Fibroblast of skin of left biceps (primary cell): ENCODE measurements around the gene HPSE2.
A peak's percentile ranks its signal among the peaks of the same experiment; 100 is the strongest.

Experiments
- DNase-seq, 2 experiments: peaks; one replicate each; pipeline ENCODE4 v3.0.0-alpha.2; 2013; ENCODE audit warnings: low read depth in 2 of 2

Gene HPSE2

DNA sequence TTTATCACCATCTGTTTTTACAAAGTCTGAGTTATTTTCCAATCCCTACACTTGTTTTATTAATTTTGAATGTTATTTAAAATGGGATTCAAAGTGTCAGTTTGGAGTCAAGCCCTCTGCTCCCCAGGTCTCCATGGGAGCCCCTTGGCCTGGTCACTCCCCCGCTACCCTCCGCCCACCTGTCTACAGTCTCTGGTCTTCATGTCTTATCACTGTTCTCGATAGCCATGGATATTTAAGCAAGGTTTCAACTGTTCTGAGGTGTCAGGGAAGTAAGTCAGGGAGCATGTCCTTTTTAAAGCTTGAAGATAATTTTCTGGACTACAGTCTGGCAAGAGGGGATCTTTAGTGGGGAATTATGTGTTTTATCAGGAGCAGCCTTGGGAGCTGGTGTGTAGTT lies 769.8 kb downstream of the HPSE2 start:
- DNase-seq, result no peak

GRCh38 chr10:98463976-98464754 lies 771.5 kb downstream of the HPSE2 start:
- DNase-seq, result no peak

- DNase-seq, result no peak
These were observed 772.6 kb downstream of the HPSE2 start for GRCh38 chr10:98463016-98463415.

DNA sequence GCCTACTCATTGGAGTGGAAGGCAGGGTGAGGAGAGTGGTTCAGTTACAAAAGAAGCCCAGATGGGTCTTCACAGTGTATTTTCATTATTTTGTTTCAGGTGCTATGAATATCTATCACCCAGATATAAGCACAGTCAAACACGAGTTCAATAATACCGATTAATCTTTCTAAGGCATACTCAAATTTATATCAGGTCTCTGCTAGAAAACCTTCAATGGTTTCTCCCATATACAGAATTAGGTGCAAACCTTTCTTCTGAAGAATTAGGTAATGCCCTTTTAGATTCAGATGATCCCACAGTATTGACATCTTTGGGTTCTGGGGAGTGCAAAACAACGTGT lies 774.2 kb downstream of the HPSE2 start:
- DNase-seq, result no peak

DNA sequence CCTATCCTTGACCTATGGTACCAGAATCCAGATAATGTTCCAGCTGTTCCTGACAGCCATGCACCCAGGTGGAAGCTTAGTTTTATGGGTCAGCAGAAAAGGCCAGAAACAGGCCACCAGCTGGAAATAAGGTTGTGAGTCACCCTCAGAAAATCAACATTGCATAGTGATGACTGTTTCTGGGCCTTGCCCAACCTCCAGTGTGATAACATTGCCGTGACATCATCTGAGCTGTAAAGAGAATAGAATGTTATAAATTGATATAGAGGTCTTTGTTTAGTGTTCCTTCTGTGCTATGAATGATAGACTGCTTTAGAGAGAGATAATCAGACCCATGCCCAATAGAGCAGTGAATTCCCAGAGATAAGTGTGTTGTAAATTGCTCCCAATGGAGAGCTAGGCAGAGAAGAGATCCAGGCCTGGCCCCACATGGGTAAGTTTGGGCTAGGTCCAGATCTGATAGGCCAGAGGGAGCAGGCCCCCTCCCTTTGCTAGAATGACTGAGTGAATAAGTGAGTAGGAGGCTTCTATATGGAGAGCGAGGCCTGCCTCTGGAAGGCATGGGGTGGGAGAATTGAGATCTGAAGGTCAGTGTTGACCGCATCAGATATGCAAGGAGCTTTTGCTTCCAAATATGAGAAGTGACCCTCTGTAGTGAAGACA lies 774.7 kb downstream of the HPSE2 start:
- peak; percentile 75 to 76 for DNase-seq

DNA sequence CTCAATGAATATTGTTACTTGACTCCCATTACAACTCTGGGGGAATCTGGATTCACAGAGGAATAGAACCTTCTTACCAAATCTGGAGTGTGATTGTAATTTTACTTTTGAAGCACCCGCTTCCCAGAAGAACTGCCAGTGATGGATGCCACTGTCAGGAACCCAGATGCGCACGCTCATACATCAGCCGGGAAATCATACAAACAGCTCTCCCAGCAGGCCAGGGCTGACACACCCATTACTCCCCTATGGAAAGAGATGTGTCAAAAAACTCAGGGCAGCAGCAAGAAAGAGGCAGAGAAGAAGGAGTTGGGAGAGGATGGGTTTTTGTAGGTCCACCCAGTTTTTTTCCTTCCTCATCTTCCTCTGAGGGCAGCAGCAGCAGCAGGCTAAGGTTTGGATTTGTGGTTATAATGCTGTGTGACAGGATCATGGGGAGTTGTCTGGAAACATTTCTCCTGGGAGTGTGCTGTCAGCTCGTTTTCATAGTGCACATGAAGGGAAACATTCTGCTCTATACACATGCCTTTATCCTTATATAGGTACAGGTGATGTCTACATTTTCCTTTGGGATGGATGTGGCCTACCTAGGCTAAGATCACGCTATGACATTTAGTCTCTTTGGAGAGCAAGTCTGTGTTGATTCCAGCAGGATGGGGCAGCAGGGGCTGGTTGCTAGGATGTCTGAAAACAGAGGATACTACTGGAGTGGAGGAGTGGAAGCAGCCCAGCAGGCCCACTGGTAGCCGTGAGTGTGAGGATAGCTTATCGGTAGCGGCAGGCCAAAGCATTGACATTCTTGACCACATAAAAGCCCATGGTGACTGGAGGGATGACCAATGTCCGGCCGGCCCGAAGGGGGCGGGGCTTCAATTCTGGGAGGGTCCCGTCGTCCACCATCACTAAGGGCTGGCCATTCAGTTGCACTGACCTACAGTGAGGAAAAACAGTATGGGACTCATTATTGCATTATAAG lies 776.6 kb downstream of the HPSE2 start:
- no peak for DNase-seq

- no peak for DNase-seq
These were observed 777.9 kb downstream of the HPSE2 start for GRCh38 chr10:98457721-98458120.

GRCh38 chr10:98456686-98457482 lies 778.8 kb downstream of the HPSE2 start:
- DNase-seq, result no peak

DNA sequence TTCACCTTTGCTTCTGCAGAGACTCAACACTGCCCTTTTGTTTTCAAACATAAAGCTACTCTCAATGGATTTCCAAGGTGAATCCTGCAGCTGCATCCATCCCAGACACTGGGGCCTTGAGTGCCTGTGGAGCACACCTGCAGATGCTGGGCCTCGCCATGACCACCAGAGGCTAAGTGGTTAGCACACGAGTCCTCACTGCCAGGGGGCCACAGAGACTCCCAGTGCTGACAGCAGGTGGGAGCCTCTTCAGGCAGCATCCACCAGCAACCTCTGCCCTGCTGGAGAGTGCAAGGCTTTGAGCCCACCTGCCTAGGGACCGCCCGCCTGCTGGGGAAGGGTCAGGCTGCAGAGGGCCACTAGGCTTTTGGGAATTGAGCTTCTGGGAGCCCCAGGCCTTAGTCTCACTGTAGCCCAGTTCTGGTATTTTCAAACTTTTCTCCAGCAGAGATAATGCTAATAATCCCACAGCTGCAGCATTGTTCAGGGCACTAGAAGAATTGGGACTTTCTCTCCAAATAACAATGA lies 779.5 kb downstream of the HPSE2 start:
- DNase-seq, result no peak

DNA sequence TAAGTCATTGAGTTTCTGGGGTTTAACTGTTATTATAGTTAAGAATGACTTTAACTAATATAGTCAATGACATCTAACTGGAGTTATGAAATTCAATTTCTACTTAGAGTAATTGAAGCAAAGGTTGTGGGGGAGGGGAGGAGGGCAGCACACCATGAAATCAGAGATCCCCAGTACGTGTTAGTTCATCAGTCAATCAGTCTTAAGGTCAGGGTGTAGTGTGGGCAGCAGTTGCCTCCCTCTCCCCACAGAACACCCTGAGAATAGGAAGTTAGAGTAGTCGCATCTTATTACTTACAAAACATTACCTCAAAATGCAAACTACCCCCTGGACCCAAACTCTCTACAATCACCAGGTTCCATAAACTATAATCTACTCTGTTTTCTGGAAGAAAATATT lies 781.9 kb downstream of the HPSE2 start:
- DNase-seq, result no peak

DNA sequence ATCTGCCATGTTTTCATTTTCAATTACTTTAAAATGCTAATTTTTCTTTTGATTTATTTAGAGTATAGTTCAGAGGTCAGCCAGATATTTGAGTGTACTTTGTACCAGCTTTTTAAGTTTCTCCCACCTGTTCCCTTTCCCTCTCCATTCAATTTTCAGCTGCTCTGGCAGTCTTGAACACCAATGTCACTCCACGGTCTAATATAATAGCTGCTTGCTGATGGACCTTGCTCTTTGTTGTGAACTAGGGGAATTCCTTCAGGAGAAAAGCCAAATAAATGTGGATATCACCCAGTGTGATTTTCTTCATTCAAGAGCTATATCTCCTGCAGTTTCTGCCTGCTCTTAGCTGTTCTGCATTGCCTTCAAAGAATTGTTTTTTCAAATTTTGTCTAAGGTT lies 785.0 kb downstream of the HPSE2 start:
- no peak for DNase-seq

DNA sequence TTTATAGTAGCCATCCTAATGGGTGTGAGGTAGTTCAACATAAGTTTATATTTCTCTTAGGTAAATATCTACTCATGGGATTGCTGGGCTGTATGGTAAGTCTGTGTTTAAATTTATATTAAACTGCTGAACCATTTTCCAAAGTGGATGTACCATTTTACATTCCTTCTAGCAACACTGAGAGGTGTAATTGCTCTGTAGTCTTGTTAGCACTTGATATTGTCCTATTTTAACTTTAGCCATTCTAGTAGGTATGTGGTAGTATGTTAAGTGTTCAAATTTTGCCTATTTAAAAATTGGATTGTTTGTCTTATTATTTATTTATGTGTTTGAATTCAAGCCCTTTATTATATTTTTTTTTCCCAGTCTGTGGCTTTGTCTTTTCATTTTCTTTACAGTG lies 786.4 kb downstream of the HPSE2 start:
- no peak for DNase-seq

DNA sequence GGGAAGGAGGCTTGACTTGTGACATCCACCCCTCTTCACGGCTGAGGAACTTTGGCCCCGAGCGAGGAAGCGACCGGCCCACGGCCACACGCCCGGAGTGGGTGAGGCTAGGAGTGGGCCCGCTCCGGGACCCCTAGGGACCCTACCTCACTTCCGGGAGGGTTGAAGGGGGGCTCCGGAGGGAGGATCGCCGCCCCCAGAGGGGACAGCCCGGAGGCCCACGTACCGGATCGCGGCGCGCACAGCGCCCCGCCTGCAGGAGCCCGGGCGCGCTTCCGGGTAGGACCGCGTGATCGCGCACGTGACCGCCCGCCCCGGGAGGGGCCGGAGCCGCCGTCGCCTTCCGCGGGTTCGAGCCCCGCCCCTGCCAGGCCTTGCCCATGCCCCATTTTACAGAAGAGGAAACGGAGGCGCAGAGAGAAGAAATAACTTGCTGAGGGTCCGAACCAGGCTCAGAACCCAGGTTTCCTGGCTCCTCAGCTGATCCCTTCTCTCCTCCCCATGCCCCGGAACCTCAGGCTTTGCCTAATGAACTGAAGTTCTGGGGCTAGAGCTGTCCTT lies 788.9 kb downstream of the HPSE2 start, which contains the start of gene HPS1:
Gene HPS1, minus strand, starts transcription at position 275 of the 561 bp plus-strand sequence. CDS start 3,695 bp downstream, outside the sequence.
- peak; percentile 51 to 55 for DNase-seq

- no peak for DNase-seq
These were observed 789.4 kb downstream of the HPSE2 start for GRCh38 chr10:98446151-98446660.

DNA sequence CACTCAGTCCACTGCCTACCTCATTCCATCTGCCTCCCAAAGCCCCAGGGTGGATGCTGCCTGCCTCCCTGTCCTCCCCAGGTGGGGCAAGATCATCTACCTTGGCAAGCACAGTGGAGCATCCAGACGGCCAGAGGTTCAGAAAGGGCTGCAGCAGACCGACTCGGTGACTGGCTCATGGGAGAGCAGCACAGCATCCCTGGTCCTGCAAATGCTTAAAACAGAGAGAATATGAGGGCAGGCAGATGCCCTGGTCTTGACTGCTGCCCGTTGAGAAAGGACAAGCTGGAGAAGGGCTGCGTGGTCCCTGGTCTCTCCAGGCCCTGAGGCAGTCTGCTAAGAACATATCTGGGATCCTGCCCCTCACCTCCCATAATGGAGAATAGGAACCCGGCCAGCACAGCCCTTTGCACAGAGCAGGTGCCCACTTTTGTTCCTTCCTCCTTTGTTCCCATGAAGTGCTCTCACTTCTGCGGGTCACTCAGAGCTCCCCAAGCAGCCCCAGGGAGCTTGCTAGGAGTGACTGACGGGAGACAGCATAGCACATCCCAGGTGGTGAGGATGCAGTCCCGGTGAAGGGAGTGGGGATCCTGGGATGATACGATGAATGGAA lies 790.3 kb downstream of the HPSE2 start:
- DNase-seq, result no peak

- no peak for DNase-seq
These were observed 791.2 kb downstream of the HPSE2 start for GRCh38 chr10:98444314-98445006.

- no peak for DNase-seq
These were observed 796.9 kb downstream of the HPSE2 start for GRCh38 chr10:98438715-98439114.

- no peak for DNase-seq
These were observed 798.9 kb downstream of the HPSE2 start for GRCh38 chr10:98436704-98437103.

DNA sequence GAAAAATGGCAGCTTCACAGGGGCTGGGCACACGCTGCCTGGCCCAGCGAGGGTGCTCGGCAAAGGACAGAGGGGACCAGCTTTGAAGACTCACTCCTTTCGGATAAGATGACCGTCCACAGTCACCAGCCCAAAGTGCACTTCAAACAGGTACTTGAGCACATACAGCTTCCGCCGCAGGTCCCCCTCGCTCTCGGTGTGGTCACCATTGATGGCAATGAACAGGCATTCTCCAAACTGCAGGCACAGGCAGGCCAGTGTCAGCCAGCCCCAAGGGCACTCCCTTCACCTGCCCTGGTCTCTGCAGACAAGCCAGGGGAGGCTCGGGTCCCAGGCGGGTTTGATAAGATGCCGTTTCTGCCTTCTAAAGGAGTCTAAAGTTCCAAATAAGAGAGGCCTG lies 800.5 kb downstream of the HPSE2 start:
- DNase-seq, result no peak
